GM21786 (cell line): Measurements from ENCODE around the gene ECT2L.

Source experiments
- ATAC-seq: cut with Tn5 transposase; IDR thresholded peaks from one replicate; pipeline ENCODE4 v1.9.1; 2021; ENCODE audit not compliant: unreplicated experiment

Gene ECT2L

GRCh38 chr6:138795809-138796603 is at the start of gene ECT2L:
TSS of gene ECT2L (plus strand) at chr6:138796087. CDS start at chr6:138813275, 17,188 bp downstream.
- no peak for ATAC-seq

GRCh38 chr6:138752017-138752416 is 43.9 kb upstream of the ECT2L start:
- ATAC-seq, result no peak

- no peak for ATAC-seq
These were observed 38.8 kb upstream of the ECT2L start for GRCh38 chr6:138757136-138757535.

GRCh38 chr6:138765896-138766655 is 29.8 kb upstream of the ECT2L start:
- ATAC-seq, result no peak

GRCh38 chr6:138769102-138769676 is 26.7 kb upstream of the ECT2L start:
- ATAC-seq, result no peak

- no peak for ATAC-seq
These were observed 23.2 kb upstream of the ECT2L start for GRCh38 chr6:138772596-138773176.

GRCh38 chr6:138773177-138774091 is 22.5 kb upstream of the ECT2L start, which contains the start of gene CCDC28A:
TSS of gene CCDC28A (plus strand) at chr6:138773769. CDS start at chr6:138776121, 2,352 bp downstream.
- ATAC-seq, result peak; percentile 91

GRCh38 chr6:138774370-138774769 is 21.5 kb upstream of the ECT2L start:
- ATAC-seq, result no peak

GRCh38 chr6:138776659-138777058 is 19.2 kb upstream of the ECT2L start:
- ATAC-seq, result no peak

- no peak for ATAC-seq
These were observed 17.6 kb upstream of the ECT2L start for GRCh38 chr6:138778331-138778730.

- ATAC-seq, result no peak
These were observed 13.6 kb upstream of the ECT2L start for GRCh38 chr6:138782243-138782642.

- no peak for ATAC-seq
These were observed 10.8 kb upstream of the ECT2L start for GRCh38 chr6:138785079-138785478.

GRCh38 chr6:138785980-138786379 is 9.9 kb upstream of the ECT2L start:
- ATAC-seq, result no peak

GRCh38 chr6:138787138-138787537 is 8.7 kb upstream of the ECT2L start:
- ATAC-seq, result no peak

GRCh38 chr6:138796771-138797170 is 884 bp downstream of the ECT2L start:
- no peak for ATAC-seq

GRCh38 chr6:138797806-138798446 is 2.0 kb downstream of the ECT2L start:
- no peak for ATAC-seq

GRCh38 chr6:138800377-138801150 is 4.7 kb downstream of the ECT2L start:
- ATAC-seq, result peak; percentile 48

GRCh38 chr6:138803331-138803730 is 7.4 kb downstream of the ECT2L start:
- no peak for ATAC-seq

- ATAC-seq, result no peak
These were observed 8.0 kb downstream of the ECT2L start for GRCh38 chr6:138803861-138804260.
